ENCODE measurements around the gene ATP9A.
A peak's percentile ranks its signal among the peaks of the same experiment; 100 is the strongest.

The ATP9A gene

GRCh38 chr20:51627586-51627985 is 140.6 kb downstream of the ATP9A start:
- no peak for DNase-seq (ENCODE audit: low read depth)

- no peak for DNase-seq (ENCODE audit: low read depth)
These were observed 143.1 kb downstream of the ATP9A start for GRCh38 chr20:51625105-51625504.

GRCh38 chr20:51624157-51624731 is 143.9 kb downstream of the ATP9A start:
- peak; percentile 42 for DNase-seq (ENCODE audit: low read depth)

GRCh38 chr20:51623255-51623654 is 144.9 kb downstream of the ATP9A start:
- DNase-seq (ENCODE audit: low read depth): no peak

- DNase-seq (ENCODE audit: low read depth): no peak
These were observed 146.0 kb downstream of the ATP9A start for GRCh38 chr20:51622004-51622874.

- DNase-seq (ENCODE audit: low read depth): no peak
These were observed 147.8 kb downstream of the ATP9A start for GRCh38 chr20:51620432-51620831.

GRCh38 chr20:51616060-51616459 is 152.1 kb downstream of the ATP9A start:
- no peak for DNase-seq (ENCODE audit: low read depth)

GRCh38 chr20:51614687-51615086 is 153.5 kb downstream of the ATP9A start:
- no peak for DNase-seq (ENCODE audit: low read depth)

- DNase-seq (ENCODE audit: low read depth): no peak
These were observed 154.6 kb downstream of the ATP9A start for GRCh38 chr20:51613580-51613979.

- no peak for DNase-seq (ENCODE audit: low read depth)
These were observed 155.3 kb downstream of the ATP9A start for GRCh38 chr20:51612896-51613295.

- DNase-seq (ENCODE audit: low read depth): no peak
These were observed 156.6 kb downstream of the ATP9A start for GRCh38 chr20:51611625-51611890.

GRCh38 chr20:51610761-51611624 is 157.2 kb downstream of the ATP9A start:
- no peak for DNase-seq (ENCODE audit: low read depth)

- DNase-seq (ENCODE audit: low read depth): no peak
These were observed 158.1 kb downstream of the ATP9A start for GRCh38 chr20:51610111-51610510.

GRCh38 chr20:51609251-51609650 is 158.9 kb downstream of the ATP9A start:
- no peak for DNase-seq (ENCODE audit: low read depth)

- no peak for DNase-seq (ENCODE audit: low read depth)
These were observed 160.1 kb downstream of the ATP9A start for GRCh38 chr20:51608061-51608460.

GRCh38 chr20:51607170-51607569 is 161.0 kb downstream of the ATP9A start:
- no peak for DNase-seq (ENCODE audit: low read depth)

GRCh38 chr20:51604851-51605250 is 163.3 kb downstream of the ATP9A start:
- no peak for DNase-seq (ENCODE audit: low read depth)

- no peak for DNase-seq (ENCODE audit: low read depth)
These were observed 166.1 kb downstream of the ATP9A start for GRCh38 chr20:51602131-51602530.

GRCh38 chr20:51600950-51601349 is 167.2 kb downstream of the ATP9A start:
- no peak for DNase-seq (ENCODE audit: low read depth)

- no peak for DNase-seq (ENCODE audit: low read depth)
These were observed 168.2 kb downstream of the ATP9A start for GRCh38 chr20:51600016-51600420.

- no peak for DNase-seq (ENCODE audit: low read depth)
These were observed 169.6 kb downstream of the ATP9A start for GRCh38 chr20:51598556-51598955.

GRCh38 chr20:51597389-51598231 is 170.6 kb downstream of the ATP9A start:
- DNase-seq (ENCODE audit: low read depth): no peak
